Fibroblast of pulmonary artery (primary cell): ENCODE data around the gene PTPN4.

ENCODE experiments used
- DNase-seq: peaks from one replicate; pipeline ENCODE4 v3.0.0-alpha.2; 2010; ENCODE audit warnings: low read depth
- H3K4me3 ChIP-seq: replicated peaks from 2 replicates; pipeline ENCODE4 v1.5.1; 2011; ENCODE audit warnings: low read depth, mild to moderate bottlenecking, control low read depth, low read length, moderate library complexity
- CTCF ChIP-seq: IDR thresholded peaks from 2 replicates; pipeline ENCODE4 v1.5.1; 2011; ENCODE audit warnings: mild to moderate bottlenecking, control low read depth, low read length, inconsistent platforms; ENCODE audit errors: missing control alignments

The PTPN4 gene

DNA sequence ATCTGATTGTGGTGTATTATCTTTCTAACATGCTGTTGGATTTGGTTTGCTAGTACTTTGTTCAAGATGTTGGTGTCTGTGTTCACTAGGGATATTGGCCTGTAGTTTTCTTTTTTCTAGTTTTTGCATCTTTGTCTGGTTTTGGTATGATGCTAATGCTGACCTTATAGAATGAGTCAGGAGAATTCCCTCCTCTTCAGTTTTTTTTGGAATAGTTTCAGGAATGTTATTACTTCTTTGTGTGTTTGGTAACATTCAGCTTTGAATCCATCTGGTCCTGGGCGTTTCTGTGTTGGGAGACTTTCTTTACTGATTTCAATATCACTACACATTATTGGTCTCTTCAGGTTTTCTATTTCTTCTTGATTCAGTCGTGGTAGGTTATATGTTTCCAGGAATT, 129.0 kb downstream of the PTPN4 start:
- no peak for TF ChIP-seq CTCF
- peak; percentile 81 for DNase-seq
- H3K4me3 ChIP-seq, result no peak overlapping the region

DNA sequence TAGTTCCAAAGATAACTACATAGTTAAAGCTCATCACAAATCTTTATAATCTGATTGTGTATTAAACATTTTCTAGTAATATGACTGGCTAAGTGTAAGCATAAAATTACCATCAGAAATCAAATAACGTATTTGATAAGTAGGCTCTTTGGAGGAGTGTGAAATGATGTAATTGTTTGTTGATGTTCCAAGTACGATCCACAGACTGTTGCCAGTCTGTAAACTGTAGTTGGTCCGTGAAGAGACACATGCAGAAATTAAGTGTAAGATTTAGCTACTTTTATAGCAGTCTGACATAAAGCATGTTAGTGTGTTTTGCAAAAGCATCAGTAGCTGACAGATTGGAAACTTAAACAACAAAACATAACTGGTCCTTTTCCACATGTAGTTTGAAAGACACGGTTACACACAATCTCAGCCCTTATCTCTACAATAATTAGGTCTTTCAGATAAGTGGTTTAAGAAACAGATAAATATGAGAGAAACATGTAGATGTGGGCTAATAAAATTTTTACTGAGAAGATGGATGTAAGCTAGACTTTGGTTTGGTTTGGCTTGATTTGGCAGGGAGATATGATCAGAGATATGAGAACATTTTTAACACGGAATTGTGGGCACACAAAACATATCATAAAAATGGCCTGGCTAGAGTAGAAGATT, 138.1 kb downstream of the PTPN4 start:
- DNase-seq, result no peak
- no peak overlapping the region for H3K4me3 ChIP-seq
- no peak for TF ChIP-seq CTCF

GRCh38 chr2:119901013-119901412, 141.3 kb downstream of the PTPN4 start:
- no peak overlapping the region for H3K4me3 ChIP-seq
- no peak for TF ChIP-seq CTCF
- no peak for DNase-seq

- DNase-seq, result no peak
- H3K4me3 ChIP-seq, result no peak overlapping the region
Observed at GRCh38 chr2:119910566-119910965, 150.8 kb downstream of the PTPN4 start.

GRCh38 chr2:119914266-119914665, 154.5 kb downstream of the PTPN4 start:
- H3K4me3 ChIP-seq, result no peak overlapping the region
- DNase-seq, result peak; percentile 3
- no peak for TF ChIP-seq CTCF

More at GRCh38 chr2:119910566-119910965, 150.8 kb downstream of the PTPN4 start:
- no peak for TF ChIP-seq CTCF

GRCh38 chr2:119921825-119922224, 162.1 kb downstream of the PTPN4 start:
- no peak for TF ChIP-seq CTCF
- H3K4me3 ChIP-seq, result no peak overlapping the region
- no peak for DNase-seq

GRCh38 chr2:119922699-119923098, 163.0 kb downstream of the PTPN4 start:
- TF ChIP-seq CTCF, result no peak
- H3K4me3 ChIP-seq, result no peak overlapping the region
- DNase-seq, result no peak
